Lower lobe of right lung (tissue), 2 donors: Measurements from ENCODE around the gene C16orf96. TPM values are rescaled to one million over a fixed set of nuclear protein-coding genes. Genes with fewer than 3 reads are reported as not detected.

Experiments used
- ATAC-seq, 2 donors: fragments of 200-7000 bp; cut with Tn5 transposase; one replicate each; pipeline ENCODE4 v1.9.1; 2020 to 2022; ENCODE audit warnings: mild to moderate bottlenecking in 2 of 2, moderate library complexity in 2 of 2
- DNase-seq: peaks from one replicate; pipeline ENCODE4 v3.0.0-alpha.2; 2020
- H3K27ac ChIP-seq: fragments of 200-600 bp; one replicate; pipeline ENCODE4 v1.8.0; 2022
- H3K27me3 ChIP-seq: fragments of 200-600 bp; one replicate; pipeline ENCODE4 v1.8.0; 2022; ENCODE audit warnings: low read depth
- H3K36me3 ChIP-seq: fragments of 200-600 bp; one replicate; pipeline ENCODE4 v1.8.0; 2022; ENCODE audit warnings: mild to moderate bottlenecking
- H3K4me1 ChIP-seq: fragments of 200-600 bp; one replicate; pipeline ENCODE4 v1.8.0; 2022
- H3K4me3 ChIP-seq: fragments of 200-600 bp; one replicate; pipeline ENCODE4 v1.8.0; 2022; ENCODE audit warnings: mild to moderate bottlenecking
- H3K9me3 ChIP-seq: fragments of 200-600 bp; one replicate; pipeline ENCODE4 v1.8.0; 2022
- intact Hi-C: fragments of 100-400 bp; cut with DNase I; formaldehyde crosslinking; loops from one replicate; pipeline ENCODE4 v1.11.0; 2022
- total RNA-seq: library from RNA; stranded (reverse); fragmentation: NEBNext Ultra II Directional; extraction: Animal tissue kit (Norgen Biotek cat#: 25700); gene quantifications from one replicate; pipeline ENCODE4 v1.2.1, GENCODE V29; 2021
- TF ChIP-seq, protein P1 (sequence below): fragments of 200-600 bp; IDR thresholded peaks from one replicate; pipeline ENCODE4 v1.8.0; 2022; ENCODE audit warnings: antibody characterized with exemption, mild to moderate bottlenecking
- donor health status: DM: no; HTN: yes; CAD: no; lungs with severe emphysema.

Gene C16orf96
- total RNA-seq, 1 donor from 2014 or later: 0.21 TPM

DNA sequence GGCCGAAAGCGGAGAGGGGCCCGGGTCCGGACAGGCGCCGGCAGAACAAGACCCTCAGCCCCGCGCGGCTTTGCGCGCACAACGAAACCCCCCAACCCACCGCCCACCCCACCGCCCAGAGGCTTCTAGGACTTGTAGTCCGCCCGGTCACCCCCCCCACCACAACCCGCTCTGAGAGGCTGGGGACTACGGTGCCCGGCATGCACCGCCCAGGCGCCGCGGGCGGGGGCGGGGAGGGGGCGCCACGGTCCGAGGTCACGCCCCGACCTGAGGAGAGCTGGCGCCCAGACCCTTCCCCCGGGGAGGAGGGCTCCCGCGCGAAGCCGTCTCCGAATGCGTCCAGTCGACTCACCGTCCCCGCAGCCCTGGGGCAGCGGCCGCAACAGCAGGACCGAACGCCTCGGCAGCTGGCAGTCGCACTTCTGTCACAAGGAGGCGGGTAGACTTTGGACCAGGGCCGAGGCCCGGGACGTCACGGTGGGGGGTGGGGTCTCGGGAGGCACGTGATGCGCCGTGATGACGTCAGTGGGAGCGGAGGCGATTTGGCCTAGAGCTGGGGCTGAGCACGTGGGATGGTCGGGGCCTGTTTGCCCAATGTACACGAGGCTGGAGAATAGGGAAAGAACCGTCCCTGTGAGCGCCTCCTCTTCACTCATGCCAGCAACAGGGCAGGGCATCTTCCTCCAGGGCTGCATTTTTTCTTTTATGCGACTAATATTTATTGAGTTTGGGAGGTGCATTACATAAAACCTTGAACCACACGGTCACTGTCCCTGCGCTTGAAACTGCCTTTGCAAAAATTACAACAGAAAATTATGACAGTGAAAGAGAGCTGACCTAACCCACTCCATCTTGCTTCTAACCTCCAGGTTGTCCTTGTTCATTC, 17.5 kb upstream of the C16orf96 start, which contains the start of gene CDIP1:
TSS of gene CDIP1 (minus strand) at position 424 of the 886 bp plus-strand sequence. CDS start 24,643 bp downstream, outside the sequence.
- intact Hi-C loops: no loop called here
- H3K4me1 ChIP-seq: peaks cover 10% of the 10 kb centered on the region
- H3K9me3 ChIP-seq: peaks cover 3% of the 10 kb centered on the region
- ATAC-seq (peak; percentile 98), DNase-seq (peak; percentile 98)
- H3K4me3 ChIP-seq: peak within 1 kb of the TSS; percentile 81
- TF ChIP-seq, protein P1, sequence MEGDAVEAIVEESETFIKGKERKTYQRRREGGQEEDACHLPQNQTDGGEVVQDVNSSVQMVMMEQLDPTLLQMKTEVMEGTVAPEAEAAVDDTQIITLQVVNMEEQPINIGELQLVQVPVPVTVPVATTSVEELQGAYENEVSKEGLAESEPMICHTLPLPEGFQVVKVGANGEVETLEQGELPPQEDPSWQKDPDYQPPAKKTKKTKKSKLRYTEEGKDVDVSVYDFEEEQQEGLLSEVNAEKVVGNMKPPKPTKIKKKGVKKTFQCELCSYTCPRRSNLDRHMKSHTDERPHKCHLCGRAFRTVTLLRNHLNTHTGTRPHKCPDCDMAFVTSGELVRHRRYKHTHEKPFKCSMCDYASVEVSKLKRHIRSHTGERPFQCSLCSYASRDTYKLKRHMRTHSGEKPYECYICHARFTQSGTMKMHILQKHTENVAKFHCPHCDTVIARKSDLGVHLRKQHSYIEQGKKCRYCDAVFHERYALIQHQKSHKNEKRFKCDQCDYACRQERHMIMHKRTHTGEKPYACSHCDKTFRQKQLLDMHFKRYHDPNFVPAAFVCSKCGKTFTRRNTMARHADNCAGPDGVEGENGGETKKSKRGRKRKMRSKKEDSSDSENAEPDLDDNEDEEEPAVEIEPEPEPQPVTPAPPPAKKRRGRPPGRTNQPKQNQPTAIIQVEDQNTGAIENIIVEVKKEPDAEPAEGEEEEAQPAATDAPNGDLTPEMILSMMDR: peak; percentile 22
- no peaks in the 10 kb centered on the region for H3K27me3 ChIP-seq
- no peaks in the 10 kb centered on the region for H3K36me3 ChIP-seq
- H3K27ac ChIP-seq: peak within 1 kb of the TSS; percentile 89

DNA sequence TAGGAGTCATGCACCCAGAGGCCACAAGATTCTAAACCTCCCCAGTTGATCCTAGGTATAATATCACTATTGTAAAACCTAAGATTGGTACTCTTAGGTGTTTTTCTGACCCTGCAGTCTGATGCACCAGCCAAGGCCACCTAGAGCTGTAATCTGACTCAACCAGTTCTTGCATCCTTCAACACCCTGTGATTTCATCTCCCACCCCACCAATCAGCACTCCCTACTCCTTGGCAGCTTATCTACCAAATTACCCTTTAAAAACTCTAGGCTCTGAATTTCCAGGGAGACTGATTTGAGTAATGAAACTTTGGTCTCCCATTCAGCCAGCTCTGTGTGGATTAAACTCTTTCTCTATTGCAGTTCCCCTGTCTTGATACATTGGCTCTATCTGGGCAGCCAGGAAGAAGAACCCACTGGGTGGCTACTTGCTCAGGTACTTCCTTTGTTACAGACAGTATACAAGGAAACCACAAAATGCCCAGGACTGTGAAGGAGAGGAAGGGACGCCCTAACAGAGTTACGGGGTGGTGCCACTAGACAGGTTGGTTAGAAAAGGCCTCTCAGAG, 16.3 kb upstream of the C16orf96 start:
- Histone ChIP-seq H3K36me3 (no peaks in the 10 kb centered on the region), H3K9me3 (peaks cover 3% of the 10 kb centered on the region), H3K27ac (no peak overlapping the region), H3K27me3 (no peaks in the 10 kb centered on the region), H3K4me3 (no peak overlapping the region), H3K4me1 (peaks cover 10% of the 10 kb centered on the region)
- intact Hi-C loops: no loop called here
- ATAC-seq: no peak
- DNase-seq: no peak
- TF ChIP-seq, protein P1: no peak

DNA sequence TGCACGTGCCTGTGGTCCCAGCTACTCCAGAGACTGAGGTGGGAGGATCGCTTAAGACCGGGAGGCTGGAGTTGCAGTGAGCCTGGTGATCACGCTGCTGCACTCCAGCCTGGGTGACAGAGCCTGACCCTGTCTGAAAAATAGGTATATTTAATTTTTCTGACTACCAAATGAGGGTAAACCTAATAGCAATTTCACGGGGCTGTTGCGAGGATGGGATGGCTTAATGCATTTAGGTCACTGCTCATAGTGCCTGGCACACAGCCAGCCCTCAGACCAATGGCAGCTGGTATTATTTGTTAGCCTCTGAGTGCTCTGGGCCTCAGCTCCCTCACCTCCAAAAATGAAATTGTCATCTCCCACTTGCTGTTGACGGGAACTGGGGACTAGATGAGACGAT, 11.7 kb upstream of the C16orf96 start:
- no peaks in the 10 kb centered on the region for H3K4me1 ChIP-seq
- peaks cover 3% of the 10 kb centered on the region for H3K9me3 ChIP-seq
- no peaks in the 10 kb centered on the region for H3K27me3 ChIP-seq
- TF ChIP-seq, protein P1: no peak
- no peaks in the 10 kb centered on the region for H3K36me3 ChIP-seq
- no peak overlapping the region for H3K4me3 ChIP-seq
- H3K27ac ChIP-seq: no peak overlapping the region
- DNase-seq: no peak
- intact Hi-C loops: no loop called here
- ATAC-seq: no peak

DNA sequence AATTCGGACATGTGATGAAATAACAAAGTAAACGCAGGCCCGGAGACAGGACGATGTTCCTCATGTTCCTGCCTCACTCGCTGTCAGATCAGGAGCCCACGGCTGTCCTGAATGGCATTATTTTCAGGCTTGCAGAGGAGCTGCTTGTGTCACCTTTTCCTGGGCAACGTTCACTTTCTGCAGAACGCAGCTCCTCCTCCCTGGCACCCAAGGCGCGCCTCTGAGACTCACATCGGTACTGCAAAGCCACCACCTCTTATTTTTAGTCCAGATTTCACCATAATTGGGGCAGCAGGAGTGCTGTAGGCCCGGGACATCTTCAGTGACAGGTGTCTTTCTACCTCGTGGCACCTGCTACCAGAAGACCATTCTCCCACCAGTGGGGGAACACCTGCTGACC, 8.0 kb upstream of the C16orf96 start:
- H3K27ac ChIP-seq: no peak overlapping the region
- no peaks in the 10 kb centered on the region for H3K4me1 ChIP-seq
- no peak for DNase-seq
- TF ChIP-seq, protein P1: no peak
- intact Hi-C loops: no loop called here
- H3K9me3 ChIP-seq: no peaks in the 10 kb centered on the region
- H3K27me3 ChIP-seq: no peaks in the 10 kb centered on the region
- no peak for ATAC-seq
- H3K36me3 ChIP-seq: no peaks in the 10 kb centered on the region
- no peak overlapping the region for H3K4me3 ChIP-seq

DNA sequence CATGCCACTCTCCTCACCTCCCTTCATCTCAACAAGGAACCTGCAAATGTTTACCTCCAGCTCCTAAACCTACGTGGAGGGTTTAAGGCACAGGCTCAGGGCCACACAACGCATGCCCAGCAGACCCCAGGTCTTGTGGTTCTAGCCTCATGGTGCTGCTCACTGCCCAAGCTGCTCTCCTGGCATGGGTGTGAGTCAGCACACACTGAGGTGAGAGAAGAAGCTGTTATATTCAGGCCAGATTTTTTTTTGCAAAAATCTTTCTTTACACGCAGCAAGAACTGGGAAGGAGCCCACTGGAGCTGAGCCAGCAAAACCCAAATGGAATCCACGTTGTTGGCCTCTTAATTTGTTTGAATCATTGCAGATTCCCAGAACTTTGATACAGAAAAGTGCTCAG, 5.5 kb upstream of the C16orf96 start:
- no peaks in the 10 kb centered on the region for H3K27me3 ChIP-seq
- H3K27ac ChIP-seq: no peak overlapping the region
- intact Hi-C loops: no loop called here
- no peak overlapping the region for H3K4me3 ChIP-seq
- TF ChIP-seq, protein P1: no peak
- no peaks in the 10 kb centered on the region for H3K9me3 ChIP-seq
- no peak for ATAC-seq
- no peak for DNase-seq
- H3K36me3 ChIP-seq: no peaks in the 10 kb centered on the region
- H3K4me1 ChIP-seq: no peaks in the 10 kb centered on the region
